WTC11 (cell line): ENCODE results near the gene CSNK1E. TPM values are rescaled to one million over a fixed set of nuclear protein-coding genes. Genes with fewer than 3 reads are reported as not detected.
A peak's percentile ranks its signal among the peaks of the same experiment; 100 is the strongest.

Experiments used
- ATAC-seq: fragments of 200-7000 bp; cut with Tn5 transposase; 2 replicates; pipeline ENCODE4 v1.10.0; 2021; ENCODE audit warnings: mild to moderate bottlenecking, moderate library complexity
- CTCF ChIA-PET: fragments of 300-600 bp; sonication (Branson Sonifier 250); formaldehyde crosslinking; loops from one replicate; lab custom pipeline; 2021; ENCODE audit warnings: antibody characterized with exemption; lab: Charles Lee
- POLR2A ChIA-PET: fragments of 350-600 bp; sonication (Branson Sonifier 250); formaldehyde crosslinking; loops from one replicate; lab custom pipeline; 2021; ENCODE audit warnings: antibody characterized with exemption; lab: Charles Lee
- DNase-seq: peaks from one replicate; pipeline ENCODE4 v3.0.0; 2021; ENCODE audit warnings: low spot score
- H3K27ac Mint-ChIP-seq: 2 replicates; pipeline ENCODE4 v1.8.0; 2021; ENCODE audit warnings: mixed read lengths
- H3K27me3 Mint-ChIP-seq: 2 replicates; pipeline ENCODE4 v1.8.0; 2021; ENCODE audit warnings: low read depth, mild to moderate bottlenecking, moderate library complexity, mixed read lengths
- H3K36me3 Mint-ChIP-seq: 2 replicates; pipeline ENCODE4 v1.8.0; 2021; ENCODE audit warnings: mixed read lengths
- H3K4me1 Mint-ChIP-seq: 2 replicates; pipeline ENCODE4 v1.8.0; 2022; ENCODE audit warnings: mixed read lengths
- H3K4me3 Mint-ChIP-seq: 2 replicates; pipeline ENCODE4 v1.8.0; 2021; ENCODE audit warnings: mild to moderate bottlenecking, moderate library complexity, mixed read lengths
- H3K9me3 Mint-ChIP-seq: 2 replicates; pipeline ENCODE4 v1.8.0; 2021; ENCODE audit warnings: mixed read lengths
- ETV6 ChIP-seq: sonication (generic); formaldehyde crosslinking; IDR thresholded peaks from 2 replicates; pipeline ENCODE4 v1.8.1; 2022; ENCODE audit warnings: mild to moderate bottlenecking, missing genetic modification reagents
- FOXK1 ChIP-seq: sonication (generic); formaldehyde crosslinking; IDR thresholded peaks from 2 replicates; pipeline ENCODE4 v1.8.0; 2022; ENCODE audit warnings: mild to moderate bottlenecking, moderate library complexity, missing genetic modification reagents
- HMGA2 ChIP-seq: fragments of 250-450 bp; sonication (Bioruptor Pico); IDR thresholded peaks from 2 replicates; pipeline ENCODE4 v1.4.0; 2021; ENCODE audit warnings: mild to moderate bottlenecking, moderate library complexity
- KAT7 ChIP-seq: sonication (generic); formaldehyde crosslinking; IDR thresholded peaks from 2 replicates; pipeline ENCODE4 v1.8.1; 2023; ENCODE audit warnings: missing genetic modification reagents, mild to moderate bottlenecking, borderline replicate concordance
- NR1H2 ChIP-seq: sonication (generic); formaldehyde crosslinking; IDR thresholded peaks from 2 replicates; pipeline ENCODE4 v1.9.0; 2021; ENCODE audit warnings: mild to moderate bottlenecking, moderate library complexity, missing genetic modification reagents
- NR3C1 ChIP-seq: sonication (generic); formaldehyde crosslinking; conservative IDR thresholded peaks from 2 replicates; pipeline ENCODE4 v1.8.1; 2023; ENCODE audit warnings: low read depth, mild to moderate bottlenecking, missing genetic modification reagents
- RELA ChIP-seq: sonication (generic); formaldehyde crosslinking; IDR thresholded peaks from 2 replicates; pipeline ENCODE4 v1.8.1; 2022; ENCODE audit warnings: missing genetic modification reagents, mild to moderate bottlenecking, borderline replicate concordance
- SP1 ChIP-seq: sonication (generic); formaldehyde crosslinking; conservative IDR thresholded peaks from 2 replicates; pipeline ENCODE4 v1.8.1; 2022; ENCODE audit warnings: missing genetic modification reagents
- USF1 ChIP-seq: sonication (generic); formaldehyde crosslinking; IDR thresholded peaks from 2 replicates; pipeline ENCODE4 v1.8.0; 2022; ENCODE audit warnings: mild to moderate bottlenecking, missing genetic modification reagents
- USF2 ChIP-seq: sonication (generic); formaldehyde crosslinking; IDR thresholded peaks from 2 replicates; pipeline ENCODE4 v1.8.1; 2023; ENCODE audit warnings: mild to moderate bottlenecking, missing genetic modification reagents, moderate library complexity
- ZNF121 ChIP-seq: sonication (generic); formaldehyde crosslinking; IDR thresholded peaks from 2 replicates; pipeline ENCODE4 v1.8.0; 2023; ENCODE audit warnings: missing genetic modification reagents
- ZNF263 ChIP-seq: sonication (generic); formaldehyde crosslinking; IDR thresholded peaks from 2 replicates; pipeline ENCODE4 v1.8.1; 2022; ENCODE audit warnings: low read depth, mild to moderate bottlenecking, moderate library complexity, missing genetic modification reagents
- ZNF532 ChIP-seq: fragments of 250-450 bp; sonication (Bioruptor Pico); IDR thresholded peaks from 2 replicates; pipeline ENCODE4 v1.9.0; 2021; ENCODE audit warnings: mild to moderate bottlenecking, borderline replicate concordance
- ZNF671 ChIP-seq: fragments of 250-450 bp; sonication (Bioruptor Pico); IDR thresholded peaks from 2 replicates; pipeline ENCODE4 v1.8.0; 2021; ENCODE audit warnings: mild to moderate bottlenecking
- total RNA-seq: library from RNA; stranded (reverse); gene quantifications from 3 replicates; pipeline ENCODE4 v1.2.3, GENCODE V29; 2021
- TF ChIP-seq, protein P1 (sequence below): fragments of 250-450 bp; sonication (Bioruptor Pico); IDR thresholded peaks from 2 replicates; pipeline ENCODE4 v1.9.0; 2021; ENCODE audit warnings: mild to moderate bottlenecking
- TF ChIP-seq, protein P2 (sequence below): sonication (generic); formaldehyde crosslinking; IDR thresholded peaks from 2 replicates; pipeline ENCODE4 v1.8.1; 2023; ENCODE audit warnings: mild to moderate bottlenecking, moderate library complexity, missing genetic modification reagents
- TF ChIP-seq, protein P3 (sequence below): fragments of 250-450 bp; sonication (Bioruptor Pico); conservative IDR thresholded peaks from 2 replicates; pipeline ENCODE4 v1.9.0; 2021; ENCODE audit warnings: mild to moderate bottlenecking
- TF ChIP-seq, protein P4 (sequence below): sonication (generic); formaldehyde crosslinking; IDR thresholded peaks from 2 replicates; pipeline ENCODE4 v1.8.0; 2022; ENCODE audit warnings: mild to moderate bottlenecking, missing genetic modification reagents
- TF ChIP-seq, protein P5 (sequence below): sonication (generic); formaldehyde crosslinking; IDR thresholded peaks from 2 replicates; pipeline ENCODE4 v1.8.1; 2023; ENCODE audit warnings: mild to moderate bottlenecking, missing genetic modification reagents, borderline replicate concordance

The CSNK1E gene
- total RNA-seq, 1 experiment from 2014 or later: 265 TPM

DNA sequence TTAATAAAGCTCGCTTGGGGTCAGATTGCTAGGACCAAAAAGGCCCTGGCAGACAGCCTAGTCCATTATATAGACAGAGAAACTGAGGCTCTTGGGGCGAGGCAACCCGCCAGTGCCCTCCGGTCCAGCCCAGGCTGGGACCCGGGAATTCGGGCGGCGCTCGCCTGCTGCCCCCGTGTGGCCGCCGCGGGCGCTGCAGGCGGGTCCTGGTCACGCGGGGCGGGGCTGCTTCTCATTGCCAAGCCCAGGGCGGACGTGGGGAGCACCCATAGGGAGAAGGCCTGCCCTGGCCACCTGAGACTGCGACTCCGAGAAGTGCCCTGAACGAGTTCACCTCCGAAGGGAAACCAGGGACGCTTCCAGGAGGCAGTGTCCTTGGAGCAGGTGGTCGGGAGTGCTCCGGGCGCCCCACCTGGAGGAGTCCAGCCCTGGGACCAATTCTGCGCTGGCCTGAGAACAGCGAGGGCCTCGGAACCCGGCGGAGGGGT lies 36.0 kb upstream of the CSNK1E start:
- POLR2A ChIA-PET: no interaction called here
- ATAC-seq (peak; percentile 62), DNase-seq (peak; percentile 77)
- no peaks in the 10 kb centered on the region for H3K9me3 Mint-ChIP-seq
- H3K27ac Mint-ChIP-seq: peak overlapping the region; percentile 80; the same call in 1 of the 2 replicates
- CTCF ChIA-PET: interaction anchor here (1.3 to 2.3 kb wide), 2 partner anchors 28 to 92 kb away, joined by 3 to 7 read pairs; no protein-coding TSS in a partner anchor
- H3K4me3 Mint-ChIP-seq: no peak overlapping the region
- H3K4me1 Mint-ChIP-seq: peaks cover 47% of the 10 kb centered on the region
- peaks cover 16% of the 10 kb centered on the region for H3K36me3 Mint-ChIP-seq
- H3K27me3 Mint-ChIP-seq: no peaks in the 10 kb centered on the region
- TF ChIP-seq ZNF671 (CRISPR knock-in tag): no peak
- no peak for TF ChIP-seq NR1H2
- TF ChIP-seq, protein P1, sequence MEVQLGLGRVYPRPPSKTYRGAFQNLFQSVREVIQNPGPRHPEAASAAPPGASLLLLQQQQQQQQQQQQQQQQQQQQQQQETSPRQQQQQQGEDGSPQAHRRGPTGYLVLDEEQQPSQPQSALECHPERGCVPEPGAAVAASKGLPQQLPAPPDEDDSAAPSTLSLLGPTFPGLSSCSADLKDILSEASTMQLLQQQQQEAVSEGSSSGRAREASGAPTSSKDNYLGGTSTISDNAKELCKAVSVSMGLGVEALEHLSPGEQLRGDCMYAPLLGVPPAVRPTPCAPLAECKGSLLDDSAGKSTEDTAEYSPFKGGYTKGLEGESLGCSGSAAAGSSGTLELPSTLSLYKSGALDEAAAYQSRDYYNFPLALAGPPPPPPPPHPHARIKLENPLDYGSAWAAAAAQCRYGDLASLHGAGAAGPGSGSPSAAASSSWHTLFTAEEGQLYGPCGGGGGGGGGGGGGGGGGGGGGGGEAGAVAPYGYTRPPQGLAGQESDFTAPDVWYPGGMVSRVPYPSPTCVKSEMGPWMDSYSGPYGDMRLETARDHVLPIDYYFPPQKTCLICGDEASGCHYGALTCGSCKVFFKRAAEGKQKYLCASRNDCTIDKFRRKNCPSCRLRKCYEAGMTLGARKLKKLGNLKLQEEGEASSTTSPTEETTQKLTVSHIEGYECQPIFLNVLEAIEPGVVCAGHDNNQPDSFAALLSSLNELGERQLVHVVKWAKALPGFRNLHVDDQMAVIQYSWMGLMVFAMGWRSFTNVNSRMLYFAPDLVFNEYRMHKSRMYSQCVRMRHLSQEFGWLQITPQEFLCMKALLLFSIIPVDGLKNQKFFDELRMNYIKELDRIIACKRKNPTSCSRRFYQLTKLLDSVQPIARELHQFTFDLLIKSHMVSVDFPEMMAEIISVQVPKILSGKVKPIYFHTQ: no peak
- TF ChIP-seq, protein P2, sequence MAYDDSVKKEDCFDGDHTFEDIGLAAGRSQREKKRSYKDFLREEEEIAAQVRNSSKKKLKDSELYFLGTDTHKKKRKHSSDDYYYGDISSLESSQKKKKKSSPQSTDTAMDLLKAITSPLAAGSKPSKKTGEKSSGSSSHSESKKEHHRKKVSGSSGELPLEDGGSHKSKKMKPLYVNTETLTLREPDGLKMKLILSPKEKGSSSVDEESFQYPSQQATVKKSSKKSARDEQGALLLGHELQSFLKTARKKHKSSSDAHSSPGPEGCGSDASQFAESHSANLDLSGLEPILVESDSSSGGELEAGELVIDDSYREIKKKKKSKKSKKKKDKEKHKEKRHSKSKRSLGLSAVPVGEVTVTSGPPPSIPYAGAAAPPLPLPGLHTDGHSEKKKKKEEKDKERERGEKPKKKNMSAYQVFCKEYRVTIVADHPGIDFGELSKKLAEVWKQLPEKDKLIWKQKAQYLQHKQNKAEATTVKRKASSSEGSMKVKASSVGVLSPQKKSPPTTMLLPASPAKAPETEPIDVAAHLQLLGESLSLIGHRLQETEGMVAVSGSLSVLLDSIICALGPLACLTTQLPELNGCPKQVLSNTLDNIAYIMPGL (CRISPR knock-in tag): peak; percentile 84; the same call in 1 of the 2 replicates
- 0 out of 2 replicates have a peak, but pooled peaks have one; percentile 31 for TF ChIP-seq SP1 (CRISPR knock-in tag)
- TF ChIP-seq HMGA2 (CRISPR knock-in tag): no peak
- TF ChIP-seq KAT7 (CRISPR knock-in tag): no peak
- no peak for TF ChIP-seq FOXK1
- no peak for TF ChIP-seq NR3C1 (CRISPR knock-in tag)
- TF ChIP-seq, protein P3, sequence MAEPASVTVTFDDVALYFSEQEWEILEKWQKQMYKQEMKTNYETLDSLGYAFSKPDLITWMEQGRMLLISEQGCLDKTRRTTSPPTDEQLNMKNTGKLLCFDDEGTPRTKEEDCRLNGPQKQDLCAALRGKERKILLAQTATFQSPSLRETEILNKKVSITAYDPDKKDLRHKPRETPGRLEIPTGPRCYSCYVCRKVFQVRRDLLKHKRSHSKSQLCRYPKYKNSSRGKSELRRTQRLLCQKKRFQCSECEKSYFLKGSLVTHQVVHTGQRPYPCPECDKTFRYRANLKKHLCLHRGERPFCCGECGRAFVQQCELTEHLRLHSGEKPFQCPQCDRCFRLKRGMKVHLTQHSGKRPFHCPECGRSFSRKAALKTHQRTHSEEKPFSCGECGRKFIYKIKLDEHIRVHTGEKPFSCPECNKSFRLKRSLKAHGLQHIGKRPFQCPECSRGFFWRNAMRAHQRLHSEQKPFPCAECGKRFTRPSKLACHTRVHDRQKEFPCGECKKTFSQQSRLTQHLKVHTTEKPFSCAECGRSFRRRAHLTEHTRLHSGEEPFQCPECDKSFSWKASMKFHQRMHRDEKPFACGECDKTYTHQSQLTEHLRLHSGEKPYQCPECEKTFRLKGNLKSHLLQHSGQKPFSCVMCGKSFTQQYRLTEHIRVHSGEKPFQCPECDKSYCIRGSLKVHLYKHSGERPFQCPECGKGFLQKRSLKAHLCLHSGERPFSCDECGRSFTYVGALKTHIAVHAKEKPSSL (CRISPR knock-in tag): no peak
- TF ChIP-seq USF2: peak; percentile 75
- no peak for TF ChIP-seq ETV6
- TF ChIP-seq, protein P4, sequence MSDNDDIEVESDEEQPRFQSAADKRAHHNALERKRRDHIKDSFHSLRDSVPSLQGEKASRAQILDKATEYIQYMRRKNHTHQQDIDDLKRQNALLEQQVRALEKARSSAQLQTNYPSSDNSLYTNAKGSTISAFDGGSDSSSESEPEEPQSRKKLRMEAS (CRISPR knock-in tag): peak; percentile 55; the same call in 1 of the 2 replicates
- peak; percentile 67; the same call in 1 of the 2 replicates for TF ChIP-seq USF1 (CRISPR knock-in tag)
- TF ChIP-seq ZNF263 (CRISPR knock-in tag): peak; percentile 84
- TF ChIP-seq, protein P5, sequence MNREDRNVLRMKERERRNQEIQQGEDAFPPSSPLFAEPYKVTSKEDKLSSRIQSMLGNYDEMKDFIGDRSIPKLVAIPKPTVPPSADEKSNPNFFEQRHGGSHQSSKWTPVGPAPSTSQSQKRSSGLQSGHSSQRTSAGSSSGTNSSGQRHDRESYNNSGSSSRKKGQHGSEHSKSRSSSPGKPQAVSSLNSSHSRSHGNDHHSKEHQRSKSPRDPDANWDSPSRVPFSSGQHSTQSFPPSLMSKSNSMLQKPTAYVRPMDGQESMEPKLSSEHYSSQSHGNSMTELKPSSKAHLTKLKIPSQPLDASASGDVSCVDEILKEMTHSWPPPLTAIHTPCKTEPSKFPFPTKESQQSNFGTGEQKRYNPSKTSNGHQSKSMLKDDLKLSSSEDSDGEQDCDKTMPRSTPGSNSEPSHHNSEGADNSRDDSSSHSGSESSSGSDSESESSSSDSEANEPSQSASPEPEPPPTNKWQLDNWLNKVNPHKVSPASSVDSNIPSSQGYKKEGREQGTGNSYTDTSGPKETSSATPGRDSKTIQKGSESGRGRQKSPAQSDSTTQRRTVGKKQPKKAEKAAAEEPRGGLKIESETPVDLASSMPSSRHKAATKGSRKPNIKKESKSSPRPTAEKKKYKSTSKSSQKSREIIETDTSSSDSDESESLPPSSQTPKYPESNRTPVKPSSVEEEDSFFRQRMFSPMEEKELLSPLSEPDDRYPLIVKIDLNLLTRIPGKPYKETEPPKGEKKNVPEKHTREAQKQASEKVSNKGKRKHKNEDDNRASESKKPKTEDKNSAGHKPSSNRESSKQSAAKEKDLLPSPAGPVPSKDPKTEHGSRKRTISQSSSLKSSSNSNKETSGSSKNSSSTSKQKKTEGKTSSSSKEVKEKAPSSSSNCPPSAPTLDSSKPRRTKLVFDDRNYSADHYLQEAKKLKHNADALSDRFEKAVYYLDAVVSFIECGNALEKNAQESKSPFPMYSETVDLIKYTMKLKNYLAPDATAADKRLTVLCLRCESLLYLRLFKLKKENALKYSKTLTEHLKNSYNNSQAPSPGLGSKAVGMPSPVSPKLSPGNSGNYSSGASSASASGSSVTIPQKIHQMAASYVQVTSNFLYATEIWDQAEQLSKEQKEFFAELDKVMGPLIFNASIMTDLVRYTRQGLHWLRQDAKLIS (CRISPR knock-in tag): 0 out of 2 replicates have a peak, but pooled peaks have one; percentile 21
- TF ChIP-seq RELA: no peak
- 0 out of 2 replicates have a peak, but pooled peaks have one; percentile 14 for TF ChIP-seq ZNF121 (CRISPR knock-in tag)
- peak; percentile 62; the same call in 1 of the 2 replicates for TF ChIP-seq ZNF532 (CRISPR knock-in tag)
